GM18868 (cell line): ENCODE measurements around the gene DAD1.

Experiments
- ATAC-seq: cut with Tn5 transposase; IDR thresholded peaks from one replicate; pipeline ENCODE4 v1.9.1; 2021; ENCODE audit warnings: mild to moderate bottlenecking, moderate library complexity; ENCODE audit not compliant: unreplicated experiment

DAD1 gene

DNA sequence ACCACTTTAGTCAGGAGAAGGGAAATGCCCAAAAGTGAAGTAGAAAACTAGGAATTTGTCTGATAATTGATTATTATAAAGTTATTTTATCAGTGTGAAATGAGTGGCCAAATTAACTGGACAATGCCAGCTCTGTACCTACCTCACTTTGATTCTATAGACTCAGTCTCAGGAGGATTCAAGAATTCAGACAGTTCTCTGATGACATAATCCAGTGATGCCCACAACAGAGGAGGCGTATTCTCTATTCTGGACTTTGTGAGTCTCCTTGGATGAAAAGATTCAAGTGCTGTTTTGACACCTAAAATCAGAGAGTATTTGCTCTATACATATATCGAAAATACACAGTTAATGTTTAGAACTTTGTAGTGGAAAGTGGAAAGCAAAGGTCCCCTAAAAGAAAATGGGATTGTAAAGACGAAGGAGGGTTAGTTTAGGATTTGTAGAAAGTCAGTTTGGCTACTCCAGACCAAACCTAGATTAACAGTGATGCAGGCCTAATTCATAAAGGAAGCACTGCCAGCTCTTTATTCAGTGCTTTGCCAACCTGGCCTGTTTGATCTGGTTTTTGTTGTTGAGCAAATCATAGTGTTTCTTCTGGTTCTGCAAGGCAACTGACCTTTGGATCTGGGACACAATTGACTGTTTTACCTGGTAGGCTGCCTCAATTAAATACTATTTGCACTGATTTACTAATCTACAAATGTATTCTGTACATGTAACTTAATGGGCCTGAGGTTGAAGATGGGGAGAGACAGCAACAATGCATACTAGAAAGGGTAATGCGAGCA is 67.4 kb downstream of the DAD1 start:
- no peak for ATAC-seq

DNA sequence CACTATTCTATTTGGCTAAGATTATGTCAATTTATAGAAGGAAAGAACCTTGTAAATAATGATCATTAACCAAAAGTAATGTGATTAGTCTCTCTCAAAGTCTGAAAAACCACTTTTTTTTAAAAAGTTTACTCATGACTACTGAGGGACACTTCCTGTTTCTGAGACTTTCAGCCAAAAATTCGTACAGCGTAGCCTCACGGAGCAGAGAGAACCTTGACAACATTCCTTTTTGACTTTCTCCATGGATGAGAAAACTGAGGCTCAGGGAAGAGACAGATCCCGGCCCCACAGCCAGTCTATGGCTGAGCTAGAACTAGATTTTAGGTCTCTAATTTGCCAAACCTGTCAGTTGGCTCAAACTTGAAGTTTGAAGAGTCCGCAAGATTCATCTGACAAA is 68.2 kb downstream of the DAD1 start:
- no peak for ATAC-seq

DNA sequence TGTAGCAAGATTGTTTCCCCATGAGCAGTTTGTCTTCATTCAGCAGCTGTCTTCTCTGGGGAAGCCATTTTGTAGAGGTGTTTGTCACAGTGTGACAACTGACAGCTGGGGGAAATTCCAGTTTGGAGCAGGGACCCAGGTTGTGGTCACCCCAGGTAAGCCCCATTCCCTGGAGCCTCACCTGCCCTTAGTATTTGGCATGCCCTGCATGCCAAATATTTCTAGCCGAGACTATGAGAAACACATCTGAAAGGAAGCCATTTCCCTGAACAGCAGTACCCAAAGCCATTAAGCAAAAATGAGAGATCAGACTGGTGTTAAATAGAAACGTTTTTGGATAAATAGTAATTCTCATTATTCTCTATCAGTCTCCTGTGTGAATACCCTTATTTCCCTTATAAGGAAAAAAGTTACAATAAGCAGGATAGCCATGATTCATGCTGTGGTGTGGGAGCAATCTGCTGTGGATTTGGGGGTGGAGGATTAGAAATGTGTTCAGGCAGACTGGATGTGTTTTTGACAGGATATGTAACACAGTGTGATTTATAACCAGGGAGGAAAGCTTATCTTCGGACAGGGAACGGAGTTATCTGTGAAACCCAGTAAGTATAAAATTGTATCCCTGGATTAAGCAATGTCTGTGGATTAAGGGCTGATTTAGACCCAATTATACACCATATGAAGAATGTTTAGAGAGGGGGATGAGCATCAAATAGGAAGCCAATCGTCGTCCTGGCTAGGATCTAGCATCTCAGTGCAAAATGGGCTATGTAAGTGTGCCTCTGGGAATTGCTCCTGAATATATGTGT is 68.9 kb downstream of the DAD1 start:
- no peak for ATAC-seq

DNA sequence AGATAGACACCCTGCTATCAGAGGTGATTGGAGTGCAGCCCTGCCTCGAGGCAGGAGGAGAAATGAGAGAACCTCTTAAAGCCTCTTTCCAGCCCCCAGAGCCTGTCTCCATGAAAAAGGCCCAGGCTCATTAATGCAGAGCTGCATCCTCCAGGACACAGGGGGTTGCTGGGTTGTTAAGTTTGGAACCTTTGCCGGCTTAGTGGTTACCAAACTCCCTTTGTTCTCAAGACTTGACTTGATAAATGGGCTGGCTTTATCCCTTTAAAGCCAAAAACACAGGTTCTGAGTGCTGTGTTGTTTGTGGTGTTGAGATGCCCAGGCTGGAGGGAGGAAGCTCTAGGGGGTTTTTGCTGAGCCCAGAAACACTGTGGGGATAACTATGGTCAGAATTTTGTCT is 71.0 kb downstream of the DAD1 start:
- no peak for ATAC-seq

DNA sequence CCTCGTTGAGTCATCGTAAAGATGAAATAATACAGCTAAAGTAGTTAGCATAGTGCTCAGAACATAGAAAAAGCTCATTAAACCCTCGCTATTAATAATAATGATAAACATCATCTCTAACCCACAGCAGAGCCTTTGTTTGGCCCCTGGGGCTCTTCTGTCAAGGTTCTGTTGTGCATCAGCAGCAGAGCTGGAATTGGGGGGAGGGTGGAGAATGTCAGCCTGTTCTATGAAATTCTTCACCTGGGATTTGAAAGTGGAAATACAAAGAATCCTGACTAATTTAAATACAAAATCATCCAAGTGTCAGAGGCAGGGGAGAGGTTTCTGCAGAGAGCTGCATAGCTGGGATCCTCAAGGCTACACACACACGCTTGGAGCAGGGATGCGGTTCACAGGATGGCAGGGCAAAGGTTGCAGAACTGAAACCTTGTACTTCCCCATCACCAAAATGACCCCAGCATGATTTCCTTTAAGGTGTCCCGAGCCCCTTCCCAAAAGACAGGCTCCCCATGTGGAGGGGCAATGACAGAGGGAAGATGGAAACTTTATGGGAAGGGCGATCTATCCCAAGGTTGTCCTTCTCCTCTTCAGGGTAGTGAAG is 71.8 kb downstream of the DAD1 start:
- ATAC-seq: no peak

DNA sequence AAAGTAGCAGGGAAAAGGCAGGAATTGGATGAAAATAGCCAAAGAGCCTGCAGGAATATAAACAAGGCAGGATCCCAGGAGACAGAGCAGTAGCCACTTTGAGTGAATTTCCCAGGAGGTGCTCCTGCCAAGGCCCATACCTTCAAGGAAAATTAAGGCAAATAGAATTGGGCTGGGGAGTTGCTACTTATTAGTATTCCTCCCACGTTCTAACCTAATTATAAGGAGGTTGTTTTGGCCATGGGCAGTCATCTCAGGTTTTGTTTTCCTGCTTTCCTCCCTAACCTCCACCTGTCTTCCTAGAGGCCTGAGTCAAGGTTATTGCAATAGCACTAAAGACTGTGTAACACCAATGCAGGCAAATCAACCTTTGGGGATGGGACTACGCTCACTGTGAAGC is 73.1 kb downstream of the DAD1 start:
- ATAC-seq: no peak
